AG09309 (cell line): ENCODE results near the gene CAPN15.

ENCODE experiments used
- DNase-seq: peaks from one replicate; pipeline ENCODE4 v3.0.0-alpha.2; 2010; ENCODE audit warnings: low read depth
- H3K4me3 ChIP-seq: 2 replicates; pipeline ENCODE4 v1.5.1; 2011; ENCODE audit warnings: mild to moderate bottlenecking, low read depth, low read length, moderate library complexity; ENCODE audit not compliant: control insufficient read depth
- CTCF ChIP-seq: IDR thresholded peaks from 2 replicates; pipeline ENCODE4 v1.5.1; 2011; ENCODE audit warnings: mild to moderate bottlenecking, low read depth, low read length, inconsistent platforms; ENCODE audit not compliant: insufficient read depth, control insufficient read depth; ENCODE audit errors: missing control alignments

The CAPN15 gene

GRCh38 chr16:575354-576196, 48.1 kb downstream of the CAPN15 start:
- no peak overlapping the region for H3K4me3 ChIP-seq
- no peak for DNase-seq
- no peak for TF ChIP-seq CTCF

GRCh38 chr16:576197-576822, 48.8 kb downstream of the CAPN15 start:
- DNase-seq, result no peak
- H3K4me3 ChIP-seq, result no peak overlapping the region
- no peak for TF ChIP-seq CTCF

- no peak for TF ChIP-seq CTCF
- H3K4me3 ChIP-seq, result no peak overlapping the region
- no peak for DNase-seq
These were observed 49.3 kb downstream of the CAPN15 start for GRCh38 chr16:576823-577201.

GRCh38 chr16:577796-578195, 50.3 kb downstream of the CAPN15 start:
- TF ChIP-seq CTCF, result no peak
- no peak overlapping the region for H3K4me3 ChIP-seq
- no peak for DNase-seq

GRCh38 chr16:578232-578869, 50.8 kb downstream of the CAPN15 start:
- TF ChIP-seq CTCF, result no peak
- DNase-seq, result no peak
- H3K4me3 ChIP-seq, result no peak overlapping the region

- DNase-seq, result no peak
- peak; percentile 70 for TF ChIP-seq CTCF
- no peak overlapping the region for H3K4me3 ChIP-seq
These were observed 51.4 kb downstream of the CAPN15 start for GRCh38 chr16:578870-579405.
